Endometrial microvascular endothelial cells (primary cell): ENCODE data around the gene GIGYF2. TPM values are rescaled to one million over a fixed set of nuclear protein-coding genes. Genes with fewer than 3 reads are reported as not detected.
"Not testable (repeated sequence)": the region's sequence is repeated elsewhere in the genome, so short reads cannot be mapped to it uniquely, and the experiment has no call there.

ENCODE experiments used
- in situ Hi-C: cut with HindIII; loops from 2 replicates; pipeline ENCODE4 v1.10.0; 2017; ENCODE audit warnings: low sequenced_read_pairs, low pct_unique_long_range_greater_than_20kb; ENCODE audit errors: inconsistent ontology term
- total RNA-seq: library from RNA; depleted of rRNA; stranded (reverse); fragments of >200 nt; gene quantifications from one replicate; pipeline ENCODE4 v1.2.3, GENCODE V29; 2015; ENCODE audit errors: inconsistent ontology term

The GIGYF2 gene
- total RNA-seq, 1 donor from 2014 or later = 41.4 TPM

DNA sequence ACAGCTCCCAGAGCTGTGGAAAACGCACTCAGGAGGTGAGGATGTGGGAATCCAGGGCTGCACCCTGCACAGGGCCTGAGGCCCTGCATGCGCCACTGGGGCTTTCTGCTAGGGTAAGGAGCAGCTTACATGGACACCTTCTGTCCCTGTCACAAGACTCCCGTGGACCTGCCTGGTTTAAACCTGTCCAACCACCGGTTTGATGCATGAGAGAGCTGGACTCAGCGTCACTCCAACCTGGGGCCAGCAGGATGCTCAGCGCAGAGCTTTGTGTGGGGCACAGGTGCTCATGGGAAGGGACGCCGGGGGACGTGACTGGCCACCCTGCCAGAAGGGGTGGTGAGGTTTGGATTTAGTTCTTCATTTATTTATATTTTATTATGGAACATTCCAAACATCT, 197.1 kb downstream of the GIGYF2 start:
- in situ Hi-C loops = no loop called here

DNA sequence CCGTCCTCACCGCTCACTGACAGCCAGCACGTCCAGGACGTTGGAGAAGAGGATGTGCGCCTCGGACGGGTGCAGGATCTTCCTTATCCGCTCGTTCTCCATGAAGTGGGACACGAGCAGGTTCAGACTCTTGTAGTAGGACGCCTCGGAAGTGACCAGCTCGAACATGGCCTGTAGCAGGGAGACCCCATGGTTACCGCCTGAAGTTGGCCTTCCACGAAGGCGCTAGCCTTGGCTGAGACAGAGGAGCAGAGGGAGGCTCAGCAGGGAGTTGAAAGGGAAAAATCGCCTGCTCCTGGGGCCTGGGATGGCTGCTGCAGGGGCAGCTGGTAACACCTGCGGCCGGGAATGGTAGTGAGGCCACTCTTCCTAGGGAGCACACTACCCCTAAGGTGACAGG, 197.6 kb downstream of the GIGYF2 start:
- in situ Hi-C loops = no loop called here

DNA sequence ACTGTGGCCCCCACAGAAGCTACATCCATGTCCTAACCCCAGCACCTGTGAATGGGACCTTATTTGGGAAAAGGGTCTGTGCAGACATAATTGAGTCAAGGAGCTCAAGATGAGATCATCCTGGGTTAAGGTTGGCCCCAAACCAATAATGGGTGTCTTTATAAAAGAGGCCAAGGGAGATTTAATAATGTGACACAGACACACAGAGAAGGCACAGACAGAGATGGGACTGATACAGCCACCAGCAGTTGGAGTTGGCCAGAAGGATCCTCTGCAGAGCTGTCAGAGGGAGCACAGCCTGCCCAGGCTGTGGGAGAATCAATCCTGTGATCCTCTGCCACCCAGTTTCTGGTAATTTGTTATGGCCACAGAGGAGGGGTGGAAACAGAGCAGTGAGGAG, 199.0 kb downstream of the GIGYF2 start:
- in situ Hi-C loops = no loop called here

DNA sequence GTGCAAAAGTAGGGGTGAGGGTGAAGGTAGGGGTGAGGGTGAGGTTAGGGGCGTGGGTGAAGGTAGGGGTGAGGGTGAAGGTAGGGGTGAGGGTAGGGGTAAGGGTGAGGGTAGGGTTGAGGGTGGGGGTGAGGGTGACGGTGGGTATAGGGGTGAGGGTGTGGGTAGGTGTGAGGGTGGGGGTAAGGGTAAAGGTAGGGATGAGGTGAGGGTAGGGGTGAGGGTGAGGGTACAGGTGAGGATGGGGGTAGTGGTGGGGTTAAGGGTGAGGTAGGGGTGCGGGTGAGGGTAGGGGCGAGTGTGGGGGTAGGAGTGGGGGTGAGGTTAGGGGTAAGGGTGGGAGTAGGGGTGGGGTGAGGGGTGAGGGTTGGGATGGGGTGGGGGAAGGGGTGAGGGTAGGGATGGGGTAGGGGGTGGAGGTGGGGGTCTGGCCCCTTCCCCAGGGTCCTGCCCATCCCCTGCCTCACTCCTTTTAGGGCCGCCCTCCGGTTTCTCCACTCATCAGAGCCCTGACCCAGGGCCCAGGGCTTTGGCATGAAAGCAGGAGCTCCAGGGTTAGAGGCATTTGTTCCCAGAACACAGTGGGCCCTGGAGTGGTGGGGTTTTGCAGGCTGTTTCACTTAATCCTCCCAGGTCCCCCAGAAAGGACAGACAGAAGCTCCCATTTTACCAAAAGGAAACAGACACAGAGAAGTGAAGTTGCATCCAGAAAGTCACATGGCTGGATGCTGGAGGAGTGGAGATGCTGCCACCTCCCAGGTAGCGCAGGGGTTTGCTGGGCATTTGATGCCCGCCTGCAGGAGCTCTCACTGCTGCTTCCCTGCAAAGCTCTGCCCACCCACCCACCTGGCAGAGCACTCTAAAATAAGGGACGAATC, 199.8 kb downstream of the GIGYF2 start:
- in situ Hi-C loops = no loop called here

DNA sequence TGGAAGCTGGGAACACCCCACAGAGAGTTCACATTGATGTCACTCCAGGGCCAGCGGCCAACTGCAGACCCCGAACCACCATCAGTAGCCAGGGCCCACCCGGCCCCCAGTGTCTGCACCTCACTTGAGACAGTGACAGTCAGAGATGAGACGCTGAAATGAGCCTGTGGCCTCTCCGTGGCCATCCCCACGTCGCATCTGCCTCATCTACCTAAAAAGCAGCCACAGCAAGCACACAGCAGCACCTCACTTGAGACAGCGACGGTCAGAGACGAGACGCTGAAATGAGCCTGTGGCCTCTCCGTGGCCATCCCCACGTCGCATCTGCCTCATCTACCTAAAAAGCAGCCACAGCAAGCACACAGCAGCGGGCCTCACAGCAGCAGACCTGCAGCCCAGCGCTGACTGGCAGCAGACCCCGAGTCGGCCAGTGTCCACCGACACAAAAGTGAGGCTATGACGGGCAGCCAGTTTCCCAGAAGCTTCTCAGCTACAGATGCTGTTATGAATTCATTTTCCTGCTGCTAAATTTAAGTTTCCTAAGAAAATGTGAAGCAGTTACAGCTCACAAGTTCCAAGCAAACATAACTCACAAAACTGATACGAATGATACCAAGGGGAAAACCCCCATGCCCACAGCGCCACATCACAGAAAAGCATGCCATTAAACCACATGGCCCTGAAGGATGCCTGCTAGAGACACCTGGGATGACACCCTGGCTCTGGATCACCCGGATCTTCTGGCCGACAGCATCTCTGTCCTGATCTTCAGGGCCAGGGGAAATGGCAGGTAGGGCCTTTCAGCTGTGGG, 200.7 kb downstream of the GIGYF2 start:
- in situ Hi-C loops = no loop called here

DNA sequence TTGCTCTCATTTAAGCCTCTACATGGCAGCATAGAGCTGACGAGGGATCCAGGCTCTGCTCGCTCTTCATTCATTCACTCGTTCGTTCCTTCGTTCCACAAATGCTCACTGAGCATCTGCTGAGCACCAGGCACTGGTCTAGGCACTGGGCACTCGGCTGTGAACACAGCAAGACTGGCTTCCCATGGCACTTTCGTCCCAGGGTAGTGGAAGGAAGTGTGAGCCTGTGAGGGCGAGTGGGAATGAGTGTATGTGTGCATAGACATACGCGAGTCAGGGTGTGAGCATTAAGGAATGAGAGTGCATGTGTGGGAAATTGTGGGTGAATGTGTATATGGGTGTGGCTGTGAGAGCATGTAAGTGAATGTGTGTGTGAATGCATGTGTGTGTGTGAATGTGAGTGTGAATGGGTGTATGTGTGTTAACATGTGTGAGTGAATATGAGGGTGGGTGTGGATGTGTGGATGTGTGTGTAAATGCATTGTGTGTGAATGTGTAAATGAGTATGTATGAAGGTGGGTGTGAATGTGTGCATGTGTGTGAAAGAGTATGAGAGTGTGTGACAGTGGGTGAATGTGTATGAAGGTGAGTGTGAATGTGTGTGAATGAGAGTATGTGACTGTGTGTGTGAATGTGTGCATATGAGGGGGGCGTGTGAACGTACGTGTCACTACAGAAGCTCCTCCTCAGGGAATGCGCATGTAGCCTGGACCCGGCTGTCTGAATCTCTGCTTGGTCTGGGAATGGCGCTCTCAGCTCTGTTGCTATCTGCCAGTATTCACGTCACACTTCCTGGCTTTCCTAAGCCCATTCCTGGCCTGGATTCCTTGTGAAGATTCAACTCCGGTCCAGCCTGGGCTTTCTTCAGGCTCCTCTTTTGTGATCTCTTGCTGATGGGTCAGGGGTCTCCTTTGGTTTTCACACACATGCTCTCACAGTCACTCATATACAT, 201.7 kb downstream of the GIGYF2 start:
- in situ Hi-C loops = no loop called here

DNA sequence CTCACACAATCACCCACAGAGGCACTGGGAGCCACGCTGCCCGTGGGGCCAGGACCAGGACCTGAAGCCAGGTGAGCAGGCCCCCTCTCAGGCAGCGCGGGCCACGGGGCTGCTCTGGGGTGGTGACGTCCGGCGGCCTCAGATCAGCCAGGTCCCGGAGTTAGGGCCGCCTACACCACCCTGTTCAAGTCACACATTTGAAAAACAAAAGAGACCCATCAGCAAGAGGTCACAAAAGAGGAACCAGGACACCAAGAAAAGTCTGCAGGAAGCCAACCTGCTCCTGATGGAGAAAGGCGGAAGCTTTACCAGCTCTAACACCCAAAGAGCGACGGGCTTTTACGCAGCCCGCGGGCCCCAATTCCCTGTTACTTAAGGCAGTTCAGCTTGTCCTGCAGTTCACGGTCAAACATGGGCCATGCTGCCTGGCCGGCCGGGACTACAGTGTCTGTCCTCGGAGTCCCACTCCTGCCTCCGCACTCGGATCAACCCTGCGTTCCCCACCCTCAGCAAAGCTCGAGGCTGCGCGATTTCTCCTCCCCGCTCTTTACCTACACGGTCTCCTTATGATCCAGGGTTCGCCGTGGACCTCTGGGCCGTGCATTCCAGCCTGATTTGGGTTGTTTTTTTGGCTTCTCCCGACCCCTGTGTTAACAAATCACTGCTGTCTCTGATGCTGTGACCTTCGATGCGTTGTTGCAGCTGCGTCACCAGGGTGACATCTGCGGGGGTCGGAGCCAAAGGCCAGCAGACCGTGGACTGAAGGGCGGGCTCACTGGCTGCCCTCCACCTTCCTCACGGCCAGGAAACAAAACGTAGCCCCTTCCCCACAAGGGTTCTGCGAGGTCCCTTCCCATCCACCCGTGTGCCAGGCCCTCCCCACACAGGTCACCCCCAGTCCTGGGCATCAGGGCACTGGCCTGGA, 203.9 kb downstream of the GIGYF2 start:
- in situ Hi-C loops = no loop called here

DNA sequence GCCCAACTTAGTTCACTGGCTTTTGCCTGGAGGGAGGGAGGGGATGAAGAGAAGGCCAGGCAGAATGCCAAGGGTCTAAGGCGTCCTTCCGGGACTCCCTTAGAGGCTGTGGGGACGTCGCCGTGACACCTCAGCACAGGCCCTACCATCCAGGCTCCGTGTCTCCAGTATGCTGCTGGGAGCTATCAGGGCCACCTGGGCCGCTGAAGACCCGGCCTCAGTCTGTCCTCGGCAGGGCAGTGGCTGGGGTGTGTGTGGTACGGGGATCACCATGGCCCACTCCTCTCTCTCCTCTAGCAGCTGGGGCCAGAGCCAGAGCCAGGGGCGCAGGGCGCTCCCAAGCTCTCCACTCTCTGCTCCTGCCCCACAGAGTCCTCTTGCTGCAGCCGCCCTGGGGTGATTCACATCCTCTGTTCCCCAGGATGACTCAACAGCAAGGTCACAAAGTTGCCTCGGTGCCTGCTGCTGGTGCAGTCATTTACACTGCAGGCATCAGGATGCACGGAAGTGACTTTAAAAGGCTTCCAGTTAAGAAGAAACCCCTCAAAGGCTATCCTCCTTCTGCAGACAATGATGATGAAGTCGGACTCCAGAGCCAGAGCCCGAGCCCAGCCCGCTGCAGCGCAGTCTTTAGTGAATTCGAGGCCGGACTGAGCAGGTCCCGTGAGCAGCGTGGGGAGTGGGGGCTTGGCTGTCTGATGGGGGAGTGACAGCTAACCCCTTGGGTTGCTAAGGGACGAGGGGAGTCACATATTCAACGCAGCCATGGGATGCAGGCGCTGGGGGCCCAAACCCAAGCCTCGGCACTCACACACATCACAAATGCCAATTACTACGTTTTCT, 204.8 kb downstream of the GIGYF2 start:
- in situ Hi-C loops = no loop called here

DNA sequence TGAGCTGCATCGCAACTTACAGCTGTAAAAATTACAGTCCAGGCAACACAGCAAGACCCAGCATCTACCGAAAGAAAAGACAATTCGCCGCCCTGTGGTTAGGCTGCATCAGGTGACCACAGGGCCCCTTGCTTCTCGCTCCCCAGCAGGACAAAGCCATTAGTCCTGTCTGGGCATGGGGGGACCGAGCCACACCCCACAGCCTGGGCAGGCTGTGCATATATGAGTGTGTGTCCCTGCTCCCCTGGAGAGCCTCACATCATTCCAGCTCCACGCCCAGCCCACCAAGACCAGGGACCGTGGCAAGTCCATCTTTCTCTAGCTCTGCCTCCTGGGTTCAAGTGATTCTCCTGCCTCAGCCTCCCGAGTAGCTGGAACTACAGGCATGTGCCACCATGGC, 206.9 kb downstream of the GIGYF2 start:
- in situ Hi-C loops = no loop called here

DNA sequence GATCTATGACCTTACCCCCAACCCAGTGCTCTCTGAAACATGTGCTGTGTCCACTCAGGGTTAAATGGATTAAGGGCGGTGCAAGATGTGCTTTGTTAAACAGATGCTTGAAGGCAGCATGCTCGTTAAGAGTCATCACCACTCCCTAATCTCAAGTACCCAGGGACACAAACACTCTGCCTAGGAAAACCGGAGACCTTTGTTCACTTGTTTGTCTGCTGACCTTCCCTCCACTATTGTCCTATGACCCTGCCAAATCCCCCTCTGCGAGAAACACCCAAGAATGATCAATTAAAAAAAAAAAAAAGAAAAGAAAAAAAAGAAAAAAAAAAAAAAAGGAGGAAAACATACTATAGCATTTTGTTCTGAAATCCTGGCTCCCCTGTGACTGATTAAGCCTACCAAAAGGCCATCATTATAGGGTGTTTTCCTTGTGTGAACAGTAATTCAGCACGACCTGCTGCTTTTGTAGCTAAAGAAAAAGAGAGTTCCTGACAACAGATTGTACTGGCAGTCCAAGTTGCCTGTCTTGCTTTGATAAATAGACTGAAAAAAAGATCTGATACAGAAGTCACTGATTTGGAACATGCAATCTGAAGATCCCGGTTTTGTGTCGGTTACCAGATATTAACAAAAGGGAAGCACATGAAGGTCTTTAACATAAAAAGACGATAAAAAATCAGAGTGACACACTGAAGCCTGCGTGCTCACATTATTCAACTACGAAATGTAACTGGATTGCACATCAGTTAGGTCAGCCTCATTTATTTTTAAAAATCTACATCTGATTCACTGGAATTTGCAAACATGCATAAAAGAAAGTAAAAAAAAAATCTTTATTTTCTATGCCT, 210.0 kb downstream of the GIGYF2 start:
- in situ Hi-C loops = not testable (repeated sequence)

DNA sequence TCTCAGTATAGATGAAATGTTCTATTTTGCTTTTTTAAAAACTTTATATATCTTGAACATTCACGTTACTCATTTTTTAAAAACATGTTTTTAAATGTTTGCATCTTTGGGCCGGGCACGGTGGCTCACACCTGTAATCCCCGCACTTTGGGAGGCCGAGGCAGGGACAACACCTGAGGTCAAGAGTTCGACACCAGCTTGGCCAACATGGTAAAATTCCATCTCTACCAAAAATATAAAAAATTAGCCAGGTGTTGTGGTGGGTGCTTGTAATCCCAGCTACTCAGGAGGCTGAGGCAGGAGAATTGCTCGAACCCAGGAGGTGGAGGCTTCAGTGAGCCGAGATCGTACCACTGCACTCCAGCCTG, 210.6 kb downstream of the GIGYF2 start:
- in situ Hi-C loops = not testable (repeated sequence)

DNA sequence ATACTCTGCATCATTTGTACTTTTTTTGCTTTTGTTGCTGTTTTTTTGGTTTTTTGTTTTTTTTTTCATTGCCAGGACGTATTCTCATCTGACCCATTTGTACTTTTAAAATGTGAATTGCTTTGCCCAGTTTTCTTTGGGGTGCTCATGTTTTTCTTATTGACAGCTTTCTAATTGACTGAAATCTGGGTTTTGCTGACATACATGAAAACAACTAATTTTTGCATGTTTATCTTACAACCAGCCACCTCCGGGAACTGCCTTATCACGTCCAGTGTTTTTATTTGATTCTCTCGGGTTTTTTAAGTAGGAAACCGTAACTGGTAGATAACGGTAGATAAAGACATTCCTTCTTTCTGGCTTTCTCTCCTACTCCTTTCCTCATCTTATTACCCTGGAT, 211.6 kb downstream of the GIGYF2 start:
- in situ Hi-C loops = no loop called here

Other genes starting within 250 kb of the GIGYF2 start
- not detected for gene ALPI, start 241.2 kb upstream of the GIGYF2 start, total RNA-seq
- not detected for gene ECEL1, start 209.5 kb upstream of the GIGYF2 start, total RNA-seq
- not detected for gene PRSS56, start 176.9 kb upstream of the GIGYF2 start, total RNA-seq
- not detected for gene CHRND, start 171.2 kb upstream of the GIGYF2 start, total RNA-seq
- not detected for gene CHRNG, start 157.6 kb upstream of the GIGYF2 start, total RNA-seq
- 1.7 TPM for gene TIGD1, start 146.8 kb upstream of the GIGYF2 start, total RNA-seq
- gene EIF4E2, start 146.6 kb upstream of the GIGYF2 start, total RNA-seq = 100 TPM
- 0.19 TPM for gene EFHD1, start 63.7 kb upstream of the GIGYF2 start, total RNA-seq
- gene KCNJ13, start 79.2 kb downstream of the GIGYF2 start, total RNA-seq = not detected
- not detected for gene SNORC, start 172.9 kb downstream of the GIGYF2 start, total RNA-seq